SK-N-SH (cell line): ENCODE data around the gene PCK2. TPM values are rescaled to one million over a fixed set of nuclear protein-coding genes. Genes with fewer than 3 reads are reported as not detected.

ENCODE experiments used
- CTCF ChIA-PET: fragments of 300-600, 350-600 bp; formaldehyde crosslinking; extraction: SDS; loops from one replicate; lab custom pipeline; 2021; lab: Yijun Ruan, JAX
- POLR2A ChIA-PET: fragments of 350-600 bp; sonication (Branson Sonifier 250); formaldehyde crosslinking; extraction: SDS; loops from one replicate; lab custom pipeline; 2020; ENCODE audit warnings: antibody characterized with exemption, inconsistent platforms; lab: Yijun Ruan, JAX
- DNase-seq: peaks from one replicate; pipeline ENCODE4 v3.0.0; 2012
- H2AFZ ChIP-seq: fragments of 200-600 bp; sonication (generic); 2 replicates; pipeline ENCODE4 v1.8.1; 2016; ENCODE audit warnings: antibody characterized with exemption, mild to moderate bottlenecking, low read depth
- H3F3A ChIP-seq: fragments of 200-600 bp; sonication (generic); replicated peaks from 2 replicates; pipeline ENCODE3; 2016; ENCODE audit warnings: antibody characterized with exemption, mild to moderate bottlenecking; ENCODE audit not compliant: insufficient read depth
- H3K27ac ChIP-seq, 2 experiments: fragments of 200-500 bp in 1 of 2; fragments of 200-600 bp in 1 of 2; sonication (Bioruptor generic) in 1 of 2; sonication (generic), shearing (Covaris generic) in 1 of 2; 2 replicates each; pipeline versions ENCODE4 v1.5.1 to v1.6.1; 2014 to 2016; ENCODE audit warnings: low read depth in 2 of 2, inconsistent platforms in 1 of 2, low read length in 1 of 2, mild to moderate bottlenecking in 1 of 2, mixed read lengths in 1 of 2
- H3K27me3 ChIP-seq: fragments of 200-600 bp; sonication (generic), shearing (Covaris generic); 2 replicates; pipeline ENCODE4 v1.6.1; 2016; ENCODE audit warnings: mixed run types; ENCODE audit not compliant: insufficient read depth
- H3K36me3 ChIP-seq, 2 experiments: fragments of 200-500 bp in 1 of 2; fragments of 200-600 bp in 1 of 2; sonication (Bioruptor generic) in 1 of 2; sonication (generic) in 1 of 2; replicated peaks in 1 of 2; 2 replicates each; pipeline versions ENCODE3 to v1.5.1; 2014 to 2016; ENCODE audit warnings: low read length in 1 of 2, mild to moderate bottlenecking in 1 of 2; ENCODE audit not compliant: insufficient read depth in 2 of 2, control insufficient read depth in 1 of 2
- H3K4me1 ChIP-seq, 2 experiments: fragments of 200-500 bp in 1 of 2; fragments of 200-600 bp in 1 of 2; sonication (Bioruptor generic) in 1 of 2; sonication (generic), shearing (Covaris generic) in 1 of 2; 2 replicates each; pipeline versions ENCODE4 v1.5.1 to v1.6.1; 2014 to 2016; ENCODE audit warnings: low read depth in 1 of 2, low read length in 1 of 2, mixed run types in 1 of 2; ENCODE audit not compliant: insufficient read depth in 2 of 2, control insufficient read depth in 1 of 2
- H3K4me2 ChIP-seq: fragments of 200-600 bp; sonication (generic), shearing (Covaris generic); 2 replicates; pipeline ENCODE4 v1.6.1; 2017; ENCODE audit warnings: mixed run types
- H3K4me3 ChIP-seq, 2 experiments: fragments of 200-500 bp in 1 of 2; fragments of 200-600 bp in 1 of 2; sonication (Bioruptor generic) in 1 of 2; sonication (generic), shearing (Covaris generic) in 1 of 2; 2 replicates each; pipeline versions ENCODE4 v1.5.1 to v1.8.1; 2014 to 2016; ENCODE audit warnings: low read depth in 2 of 2, inconsistent platforms in 1 of 2, low read length in 1 of 2, mild to moderate bottlenecking in 1 of 2, mixed read lengths in 1 of 2, moderate library complexity in 1 of 2
- H3K79me2 ChIP-seq: fragments of 200-600 bp; sonication (generic); 2 replicates; pipeline ENCODE4 v1.8.1; 2017; ENCODE audit warnings: mild to moderate bottlenecking; ENCODE audit not compliant: insufficient read depth
- H3K9ac ChIP-seq: fragments of 200-600 bp; sonication (generic); 2 replicates; pipeline ENCODE4 v1.6.1; 2017; ENCODE audit warnings: mixed run types
- H3K9me2 ChIP-seq: fragments of 200-600 bp; sonication (generic); 2 replicates; pipeline ENCODE4 v1.6.1; 2017; ENCODE audit warnings: mixed run types
- H3K9me3 ChIP-seq: fragments of 200-600 bp; sonication (generic); 2 replicates; pipeline ENCODE4 v1.6.1; 2017; ENCODE audit warnings: mixed run types, mild to moderate bottlenecking, moderate library complexity
- H4K20me1 ChIP-seq: fragments of 200-600 bp; sonication (generic); 2 replicates; pipeline ENCODE4 v1.6.1; 2017; ENCODE audit warnings: mild to moderate bottlenecking, mixed run types; ENCODE audit not compliant: insufficient read depth
- CTCF ChIP-seq: fragments of 200-600 bp; sonication (generic); IDR thresholded peaks from 2 replicates; pipeline ENCODE4 v1.6.1; 2017; ENCODE audit warnings: antibody characterized with exemption, mild to moderate bottlenecking, moderate library complexity
- FOXM1 ChIP-seq: IDR thresholded peaks from 2 replicates; pipeline ENCODE4 v1.4.0; 2012; ENCODE audit warnings: low read depth, mild to moderate bottlenecking
- GATA2 ChIP-seq: sonication (generic); formaldehyde crosslinking; IDR thresholded peaks from 2 replicates; pipeline ENCODE4 v1.5.0; 2020; ENCODE audit warnings: mild to moderate bottlenecking, missing genetic modification reagents
- IRF3 ChIP-seq: fragments of 150-350 bp; IDR thresholded peaks from 2 replicates; pipeline ENCODE4 v1.6.1; 2016; ENCODE audit warnings: mild to moderate bottlenecking, low read depth, low read length
- MAX ChIP-seq: IDR thresholded peaks from 2 replicates; pipeline ENCODE4 v1.4.0; 2012; ENCODE audit warnings: low read depth
- PBX3 ChIP-seq: IDR thresholded peaks from 2 replicates; pipeline ENCODE4; 2012
- RCOR1 ChIP-seq: fragments of 150-350 bp; IDR thresholded peaks from 2 replicates; pipeline ENCODE4 v1.6.1; 2017; ENCODE audit warnings: antibody characterized with exemption, low read length
- TCF12 ChIP-seq: IDR thresholded peaks from 2 replicates; pipeline ENCODE4 v1.4.0; 2012
- TEAD4 ChIP-seq: IDR thresholded peaks from 2 replicates; pipeline ENCODE4 v1.4.0; 2012; ENCODE audit warnings: mild to moderate bottlenecking, borderline replicate concordance; ENCODE audit not compliant: insufficient read depth
- USF1 ChIP-seq: IDR thresholded peaks from 2 replicates; pipeline ENCODE4 v1.4.0; 2012; ENCODE audit warnings: low read depth, borderline replicate concordance
- USF2 ChIP-seq: fragments of 150-350 bp; IDR thresholded peaks from 2 replicates; pipeline ENCODE4 v1.6.1; 2017; ENCODE audit warnings: antibody characterized with exemption, low read length, low read depth, borderline replicate concordance
- WGBS: methylation state at CpG from one replicate; pipeline ENCODE4 v1.1.6; 2017; ENCODE audit warnings: low lambda C conversion rate; 5-methylcytosine and 5-hydroxymethylcytosine counted together
- polyA plus RNA-seq, 3 experiments: library from polyadenylated mRNA; depleted of rRNA; stranded (reverse); fragments of >200 nt; gene quantifications; 2 replicates each; pipeline ENCODE4 v1.2.3, GENCODE V29; 2012

The PCK2 gene
- polyA plus RNA-seq, 1 of the 3 experiments (the other 2 are of a cell fraction), result 16.6 TPM

- Histone ChIP-seq H3K4me3 (peak overlapping the region; percentile 57 to 59), H3K9ac (0 out of 2 replicates have a peak overlapping the region, but pooled peaks have one; percentile 28), H3K9me3 (no peaks in the 10 kb centered on the region), H3K36me3 (no peaks in the 10 kb centered on the region), H3K27me3 (peaks cover 5% of the 10 kb centered on the region; the same call in 1 of the 2 replicates), H3K4me2 (peak overlapping the region; percentile 85), H3K9me2 (no peaks in the 10 kb centered on the region), H3K4me1 (peaks cover 0 to 30% of the 10 kb centered on the region in 2 experiments; a peak in 1 of 4 replicates), H2AFZ (peak overlapping the region; percentile 87; the same call in 1 of the 2 replicates), H3K27ac (peak overlapping the region in 1 of 2 experiments; percentile 73; a peak in 2 of 4 replicates), H4K20me1 (no peaks in the 10 kb centered on the region), H3K79me2 (no peaks in the 10 kb centered on the region), H3F3A (no peaks in the 10 kb centered on the region)
- 2% methylated on average over 9 of the region's 74 CpGs for WGBS
- no peak for TF ChIP-seq USF2
- no peak for TF ChIP-seq IRF3
- no peak for TF ChIP-seq PBX3
- no peak for TF ChIP-seq FOXM1
- no peak for TF ChIP-seq CTCF
- no peak for TF ChIP-seq TEAD4
- no peak for TF ChIP-seq RCOR1
- TF ChIP-seq GATA2 (CRISPR knock-in tag), result no peak
- TF ChIP-seq MAX, result no peak; the same call in 1 of the 2 replicates
- no peak for TF ChIP-seq TCF12
- TF ChIP-seq USF1, result no peak
- ChIA-PET CTCF (interaction anchor here (0.7 to 42.8 kb wide), 14 partner anchors 10 to 492 kb away, joined by 3 to 1159 read pairs (median 4); partner anchors contain the start of genes CARMIL3, CPNE6, DCAF11 and IRF9), POLR2A (interaction anchor here (0.8 to 4.5 kb wide), 12 partner anchors 9 to 65 kb away, joined by 3 to 46 read pairs (median 6); partner anchors contain the start of genes CARMIL3, DCAF11, EMC9 and NRL)
- DNase-seq, result peak; percentile 85
Observed at GRCh38 chr14:24080888-24081738, 13.0 kb upstream of the PCK2 start.
